NT2/D1 (cell line): ENCODE measurements around the gene OR2AJ1.

Experiments
- DNase-seq: peaks from one replicate; pipeline ENCODE4 v3.0.0-alpha.2; 2011; ENCODE audit warnings: low read depth, low spot score
- H3K27me3 ChIP-seq: 2 replicates; pipeline ENCODE4 v1.6.0; 2011; ENCODE audit warnings: mild to moderate bottlenecking; ENCODE audit not compliant: insufficient read length, insufficient read depth
- H3K36me3 ChIP-seq: 2 replicates; pipeline ENCODE4 v1.6.1; 2011; ENCODE audit warnings: mild to moderate bottlenecking, low read length, mixed read lengths; ENCODE audit not compliant: insufficient read depth, insufficient read length
- H3K4me1 ChIP-seq: 2 replicates; pipeline ENCODE4 v1.5.1; 2011; ENCODE audit not compliant: insufficient read depth, insufficient read length
- H3K4me3 ChIP-seq: 2 replicates; pipeline ENCODE4 v1.5.1; 2011; ENCODE audit warnings: low read depth; ENCODE audit not compliant: insufficient read length
- H3K9ac ChIP-seq: 2 replicates; pipeline ENCODE4 v1.6.0; 2011; ENCODE audit warnings: low read depth; ENCODE audit not compliant: insufficient read length
- H3K9me3 ChIP-seq: 2 replicates; pipeline ENCODE4 v1.5.1; 2011; ENCODE audit warnings: mild to moderate bottlenecking, low read length; ENCODE audit not compliant: insufficient read depth
- SUZ12 ChIP-seq: IDR thresholded peaks from 2 replicates; pipeline ENCODE4 v1.6.1; 2011; ENCODE audit not compliant: insufficient read length, insufficient read depth; ENCODE audit errors: extremely low read depth
- YY1 ChIP-seq: IDR thresholded peaks from 2 replicates; pipeline ENCODE4 v1.6.1; 2011; ENCODE audit not compliant: insufficient read length, insufficient read depth
- ZNF274 ChIP-seq: IDR thresholded peaks from 2 replicates; pipeline ENCODE4 v1.6.1; 2011; ENCODE audit warnings: mild to moderate bottlenecking, low read depth, low read length

Gene OR2AJ1

GRCh38 chr1:247905910-247906503 is 18.7 kb upstream of the OR2AJ1 start:
- no peak overlapping the region for H3K9ac ChIP-seq
- H3K36me3 ChIP-seq, result no peaks in the 10 kb centered on the region
- no peaks in the 10 kb centered on the region for H3K4me1 ChIP-seq

GRCh38 chr1:247906504-247907047 is 18.1 kb upstream of the OR2AJ1 start:
- Histone ChIP-seq H3K4me1 (no peaks in the 10 kb centered on the region), H3K27me3 (no peaks in the 10 kb centered on the region), H3K9ac (no peak overlapping the region), H3K36me3 (no peaks in the 10 kb centered on the region), H3K4me3 (no peak overlapping the region), H3K9me3 (peaks cover 11% of the 10 kb centered on the region; the same call in 1 of the 2 replicates)
- no peak for DNase-seq
- TF ChIP-seq SUZ12, result no peak
- TF ChIP-seq ZNF274, result no peak
- no peak for TF ChIP-seq YY1

More at GRCh38 chr1:247905910-247906503, 18.7 kb upstream of the OR2AJ1 start:
- DNase-seq, result no peak
- Histone ChIP-seq H3K9me3 (peaks cover 11% of the 10 kb centered on the region; the same call in 1 of the 2 replicates), H3K27me3 (no peaks in the 10 kb centered on the region), H3K4me3 (no peak overlapping the region)
- TF ChIP-seq ZNF274, result no peak
- no peak for TF ChIP-seq YY1
- no peak for TF ChIP-seq SUZ12

GRCh38 chr1:247908766-247909165 is 15.9 kb upstream of the OR2AJ1 start:
- Histone ChIP-seq H3K4me1 (no peaks in the 10 kb centered on the region), H3K36me3 (no peaks in the 10 kb centered on the region), H3K4me3 (no peak overlapping the region), H3K9ac (no peak overlapping the region), H3K27me3 (no peaks in the 10 kb centered on the region), H3K9me3 (peaks cover 11% of the 10 kb centered on the region; the same call in 1 of the 2 replicates)
- TF ChIP-seq SUZ12 (no peak), ZNF274 (no peak), YY1 (no peak)
- no peak for DNase-seq

- DNase-seq, result no peak
- no peak for TF ChIP-seq SUZ12
- no peak for TF ChIP-seq ZNF274
- TF ChIP-seq YY1, result no peak
- H3K9ac ChIP-seq, result no peak overlapping the region
Observed at GRCh38 chr1:247913786-247914185, 10.9 kb upstream of the OR2AJ1 start.

GRCh38 chr1:247914941-247915662 is 9.6 kb upstream of the OR2AJ1 start:
- Histone ChIP-seq H3K9me3 (no peaks in the 10 kb centered on the region), H3K9ac (no peak overlapping the region), H3K36me3 (no peaks in the 10 kb centered on the region), H3K4me3 (no peak overlapping the region), H3K4me1 (no peaks in the 10 kb centered on the region), H3K27me3 (no peaks in the 10 kb centered on the region)
- DNase-seq, result no peak
- TF ChIP-seq ZNF274, result no peak
- TF ChIP-seq SUZ12, result no peak
- TF ChIP-seq YY1, result no peak

More at GRCh38 chr1:247913786-247914185, 10.9 kb upstream of the OR2AJ1 start:
- H3K4me3 ChIP-seq, result no peak overlapping the region
- H3K4me1 ChIP-seq, result no peaks in the 10 kb centered on the region
- no peaks in the 10 kb centered on the region for H3K36me3 ChIP-seq
- no peaks in the 10 kb centered on the region for H3K9me3 ChIP-seq
- H3K27me3 ChIP-seq, result no peaks in the 10 kb centered on the region

GRCh38 chr1:247919952-247920351 is 4.7 kb upstream of the OR2AJ1 start, which contains the start of gene OR2T8:
Gene OR2T8 (plus strand): TSS chr1:247920252. CDS start chr1:247921018, 766 bp downstream.
- no peaks in the 10 kb centered on the region for H3K9me3 ChIP-seq
- H3K4me1 ChIP-seq, result no peaks in the 10 kb centered on the region
- no peak within 1 kb of the TSS for H3K9ac ChIP-seq
- no peak within 1 kb of the TSS for H3K4me3 ChIP-seq
- H3K36me3 ChIP-seq, result no peaks in the 10 kb centered on the region
- TF ChIP-seq ZNF274 (no peak), SUZ12 (no peak), YY1 (no peak)
- no peak for DNase-seq
- H3K27me3 ChIP-seq, result no peaks in the 10 kb centered on the region

- Histone ChIP-seq H3K4me3 (no peak overlapping the region), H3K9ac (no peak overlapping the region), H3K9me3 (no peaks in the 10 kb centered on the region), H3K36me3 (no peaks in the 10 kb centered on the region), H3K27me3 (no peaks in the 10 kb centered on the region), H3K4me1 (no peaks in the 10 kb centered on the region)
- no peak for DNase-seq
- no peak for TF ChIP-seq YY1
Observed at GRCh38 chr1:247923941-247924340, 748 bp upstream of the OR2AJ1 start.
